ENCODE results near the gene OSBPL3. TPM values are rescaled to one million over a fixed set of nuclear protein-coding genes. Genes with fewer than 3 reads are reported as not detected.

OSBPL3 gene
- total and polyA plus RNA-seq, 2 donors from 2014 or later: 8.6 to 40.5 TPM

- Histone ChIP-seq H3K36me3 (ENCODE audit: control insufficient read depth in 2 of 3, insufficient read depth in 3 of 3, low read length in 3 of 3) (peaks cover 0 to 3% (median 0%) of the 10 kb centered on the region in 3 donors), H3K9me3 (ENCODE audit: control insufficient read depth in 2 of 3, insufficient read depth in 1 of 3, low read length in 3 of 3) (no peaks in the 10 kb centered on the region), H3K4me1 (ENCODE audit: control insufficient read depth in 2 of 3, insufficient read depth in 2 of 3, low read depth in 1 of 3, low read length in 3 of 3) (no peaks in the 10 kb centered on the region), H3K9ac (ENCODE audit: low read length in 3 of 3) (no peak overlapping the region), H3K27me3 (ENCODE audit: control insufficient read depth, insufficient read depth, low read length) (no peaks in the 10 kb centered on the region), H3K27ac (ENCODE audit: low read depth in 2 of 2, low read length in 2 of 2) (no peak overlapping the region), H3K4me3 (ENCODE audit: low read length in 3 of 3) (no peak overlapping the region)
- no peak for TF ChIP-seq CTCF (IDR thresholded peaks at IDR 0.05; ENCODE audit: borderline replicate concordance, extremely low read depth, insufficient read depth)
- intact Hi-C loops (cut with DNase I): no loop called here
- no peak for DNase-seq
- FAIRE-seq: no peak
These were observed 122.4 kb downstream of the OSBPL3 start for GRCh38 chr7:24857623-24858022.

- FAIRE-seq: no peak
- DNase-seq: no peak
- Histone ChIP-seq H3K27me3 (ENCODE audit: control insufficient read depth, insufficient read depth, low read length) (no peaks in the 10 kb centered on the region), H3K9ac (ENCODE audit: low read length in 3 of 3) (no peak overlapping the region), H3K36me3 (ENCODE audit: control insufficient read depth in 2 of 3, insufficient read depth in 3 of 3, low read length in 3 of 3) (no peaks in the 10 kb centered on the region), H3K27ac (ENCODE audit: low read depth in 2 of 2, low read length in 2 of 2) (no peak overlapping the region), H3K4me3 (ENCODE audit: low read length in 3 of 3) (no peak overlapping the region), H3K9me3 (ENCODE audit: control insufficient read depth in 2 of 3, insufficient read depth in 1 of 3, low read length in 3 of 3) (no peaks in the 10 kb centered on the region), H3K4me1 (ENCODE audit: control insufficient read depth in 2 of 3, insufficient read depth in 2 of 3, low read depth in 1 of 3, low read length in 3 of 3) (no peaks in the 10 kb centered on the region)
- intact Hi-C loops (cut with DNase I): no loop called here
- no peak for TF ChIP-seq CTCF (IDR thresholded peaks at IDR 0.05; ENCODE audit: borderline replicate concordance, extremely low read depth, insufficient read depth)
These were observed 125.1 kb downstream of the OSBPL3 start for GRCh38 chr7:24854866-24855265.

GRCh38 chr7:24851786-24852185 lies 128.2 kb downstream of the OSBPL3 start:
- Histone ChIP-seq H3K9ac (ENCODE audit: low read length in 3 of 3) (no peak overlapping the region), H3K36me3 (ENCODE audit: control insufficient read depth in 2 of 3, insufficient read depth in 3 of 3, low read length in 3 of 3) (no peaks in the 10 kb centered on the region), H3K27ac (ENCODE audit: low read depth in 2 of 2, low read length in 2 of 2) (no peak overlapping the region), H3K4me1 (ENCODE audit: control insufficient read depth in 2 of 3, insufficient read depth in 2 of 3, low read depth in 1 of 3, low read length in 3 of 3) (no peaks in the 10 kb centered on the region), H3K27me3 (ENCODE audit: control insufficient read depth, insufficient read depth, low read length) (no peaks in the 10 kb centered on the region), H3K9me3 (ENCODE audit: control insufficient read depth in 2 of 3, insufficient read depth in 1 of 3, low read length in 3 of 3) (no peaks in the 10 kb centered on the region), H3K4me3 (ENCODE audit: low read length in 3 of 3) (no peak overlapping the region)
- TF ChIP-seq CTCF (IDR thresholded peaks at IDR 0.05; ENCODE audit: borderline replicate concordance, extremely low read depth, insufficient read depth): no peak
- intact Hi-C loops (cut with DNase I): no loop called here
- no peak for DNase-seq
- FAIRE-seq: no peak

- TF ChIP-seq CTCF (IDR thresholded peaks at IDR 0.05; ENCODE audit: borderline replicate concordance, extremely low read depth, insufficient read depth): no peak
- intact Hi-C loops (cut with DNase I): no loop called here
- no peak for DNase-seq
- Histone ChIP-seq H3K36me3 (ENCODE audit: control insufficient read depth in 2 of 3, insufficient read depth in 3 of 3, low read length in 3 of 3) (no peaks in the 10 kb centered on the region), H3K4me3 (ENCODE audit: low read length in 3 of 3) (no peak overlapping the region), H3K27me3 (ENCODE audit: control insufficient read depth, insufficient read depth, low read length) (no peaks in the 10 kb centered on the region), H3K9ac (ENCODE audit: low read length in 3 of 3) (no peak overlapping the region), H3K9me3 (ENCODE audit: control insufficient read depth in 2 of 3, insufficient read depth in 1 of 3, low read length in 3 of 3) (no peaks in the 10 kb centered on the region), H3K4me1 (ENCODE audit: control insufficient read depth in 2 of 3, insufficient read depth in 2 of 3, low read depth in 1 of 3, low read length in 3 of 3) (no peaks in the 10 kb centered on the region), H3K27ac (ENCODE audit: low read depth in 2 of 2, low read length in 2 of 2) (no peak overlapping the region)
- FAIRE-seq: no peak
These were observed 131.1 kb downstream of the OSBPL3 start for GRCh38 chr7:24848878-24849277.

Data from kidney (tissue), 14 donors.